GM21367 (cell line): ENCODE measurements around the gene SELENOS.

Source experiments
- ATAC-seq: cut with Tn5 transposase; IDR thresholded peaks from one replicate; pipeline ENCODE4 v1.9.1; 2021; ENCODE audit not compliant: unreplicated experiment

Gene SELENOS, protein sequence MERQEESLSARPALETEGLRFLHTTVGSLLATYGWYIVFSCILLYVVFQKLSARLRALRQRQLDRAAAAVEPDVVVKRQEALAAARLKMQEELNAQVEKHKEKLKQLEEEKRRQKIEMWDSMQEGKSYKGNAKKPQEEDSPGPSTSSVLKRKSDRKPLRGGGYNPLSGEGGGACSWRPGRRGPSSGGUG

DNA sequence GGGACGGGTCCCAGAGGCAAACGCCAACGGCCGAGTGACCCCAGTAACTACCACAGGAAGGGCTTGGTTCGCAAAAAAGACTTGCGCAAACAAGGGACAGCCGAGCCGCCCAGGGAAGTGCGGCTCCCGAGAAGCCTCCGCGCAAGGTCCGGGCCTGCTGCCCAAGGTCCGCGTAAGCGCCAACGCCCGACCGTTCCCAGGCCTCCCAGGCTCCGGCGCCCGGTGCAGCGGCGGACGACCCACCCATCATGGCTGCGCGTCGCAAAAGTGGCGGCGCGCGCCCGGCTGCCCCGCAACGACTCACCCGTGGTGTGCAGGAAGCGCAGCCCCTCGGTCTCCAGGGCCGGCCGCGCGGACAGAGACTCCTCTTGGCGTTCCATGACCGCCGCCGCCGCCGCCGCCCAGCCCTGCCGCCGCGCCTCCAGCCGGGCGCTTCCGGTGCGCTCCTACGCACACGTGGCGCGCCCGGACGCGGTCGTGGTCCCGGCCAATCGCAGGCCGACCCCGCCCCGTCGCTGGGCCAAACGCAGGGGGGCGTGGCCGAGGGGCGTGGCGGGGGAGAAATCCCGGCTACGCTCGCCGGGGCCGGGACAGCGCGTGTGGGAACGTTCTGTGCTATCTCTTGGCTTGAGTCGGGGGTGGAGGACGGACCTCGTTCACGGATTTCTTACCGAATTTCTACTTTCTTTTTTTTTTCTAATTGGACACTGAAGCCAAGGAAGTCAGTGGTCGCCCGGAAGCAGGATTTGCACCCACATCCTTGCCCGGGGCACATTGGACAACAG, at the start of gene SELENOS:
SELENOS (minus strand) TSS at position 448 of the 785 bp plus-strand sequence; CDS start at position 380, 68 bp downstream.
- ATAC-seq = peak; percentile 83

DNA sequence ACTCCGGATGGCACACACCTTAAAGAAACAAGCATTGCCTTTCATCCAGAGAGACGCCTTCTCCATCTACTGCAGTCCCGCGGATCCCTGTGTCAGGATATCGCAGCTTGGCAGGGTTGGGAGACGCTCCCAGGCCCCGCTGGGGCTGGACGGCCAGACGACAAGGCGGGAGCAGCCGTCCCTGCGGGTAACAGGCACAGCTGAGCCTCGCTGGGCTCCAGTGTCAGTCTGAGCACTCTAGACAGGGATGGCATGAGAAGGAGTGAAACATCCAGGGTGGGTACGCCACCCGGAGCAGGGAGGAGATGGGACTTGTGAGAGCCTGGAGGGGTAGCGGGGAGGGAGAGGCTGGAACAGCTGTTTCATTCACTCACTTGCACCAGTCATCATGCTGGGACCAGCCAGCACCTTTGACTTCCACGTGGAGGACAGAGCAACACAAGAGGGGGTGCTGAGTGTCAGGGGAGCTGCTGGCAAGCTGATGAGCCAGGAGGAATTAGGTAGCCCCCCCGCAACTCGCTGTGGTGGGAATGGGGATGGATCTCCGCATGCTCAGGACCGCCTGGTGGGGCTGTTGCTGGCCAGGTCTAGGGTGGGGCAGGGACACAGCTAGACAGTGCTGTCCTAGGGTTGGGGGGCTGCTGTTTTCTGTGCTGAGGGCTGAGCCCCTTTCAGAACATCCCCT, 49.3 kb upstream of the SELENOS start:
- ATAC-seq = no peak

DNA sequence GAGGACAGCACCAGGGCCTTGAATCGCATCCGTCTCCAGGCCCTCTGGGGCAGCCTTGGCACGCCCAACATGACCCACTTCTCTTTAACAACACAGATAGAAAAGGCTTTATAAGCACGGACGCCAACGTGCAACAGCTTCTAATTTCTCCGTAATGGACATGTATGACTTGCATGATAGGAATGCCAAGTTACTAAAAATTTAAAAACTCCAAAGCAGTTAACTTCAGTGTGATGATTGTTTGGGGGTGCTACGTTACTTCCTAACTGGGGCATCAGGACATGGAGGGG, 48.7 kb upstream of the SELENOS start:
- no peak for ATAC-seq

DNA sequence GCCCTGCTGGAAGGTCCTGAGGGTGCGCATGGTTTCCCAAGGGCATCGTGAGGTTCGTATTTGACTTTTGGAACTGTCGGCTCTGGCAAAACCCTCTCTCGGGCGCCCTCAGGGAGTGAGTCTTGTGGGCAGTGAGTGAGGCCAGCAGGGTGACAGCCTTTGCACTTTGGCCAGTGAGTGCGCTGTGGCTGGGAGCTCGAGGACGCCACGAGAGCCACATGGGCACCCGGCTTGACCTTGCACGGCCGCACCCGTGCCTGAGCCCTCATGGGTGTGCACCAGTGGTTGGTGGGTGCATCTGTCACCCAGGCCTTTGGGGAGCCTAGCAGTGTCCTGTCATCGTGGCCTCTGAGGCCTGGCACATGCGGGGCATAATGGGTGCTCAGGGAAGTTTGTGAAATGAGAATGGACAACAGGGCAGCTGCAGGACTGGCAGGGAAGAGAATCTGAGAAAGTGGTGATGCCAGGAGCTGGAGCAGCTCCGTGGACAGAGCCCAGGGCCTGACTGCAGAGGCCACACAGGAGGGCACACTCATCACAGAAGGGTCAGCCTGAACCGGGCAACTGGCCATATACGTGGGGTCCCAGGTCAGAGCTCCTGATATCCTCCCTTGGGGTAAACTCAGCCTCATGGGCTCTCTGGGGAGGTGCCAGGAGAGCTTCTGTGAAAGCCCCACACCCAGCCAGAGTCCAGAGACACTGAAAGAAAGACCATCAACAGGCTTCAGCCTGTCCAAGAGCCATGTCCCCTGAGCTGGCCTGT, 48.2 kb upstream of the SELENOS start:
- no peak for ATAC-seq

DNA sequence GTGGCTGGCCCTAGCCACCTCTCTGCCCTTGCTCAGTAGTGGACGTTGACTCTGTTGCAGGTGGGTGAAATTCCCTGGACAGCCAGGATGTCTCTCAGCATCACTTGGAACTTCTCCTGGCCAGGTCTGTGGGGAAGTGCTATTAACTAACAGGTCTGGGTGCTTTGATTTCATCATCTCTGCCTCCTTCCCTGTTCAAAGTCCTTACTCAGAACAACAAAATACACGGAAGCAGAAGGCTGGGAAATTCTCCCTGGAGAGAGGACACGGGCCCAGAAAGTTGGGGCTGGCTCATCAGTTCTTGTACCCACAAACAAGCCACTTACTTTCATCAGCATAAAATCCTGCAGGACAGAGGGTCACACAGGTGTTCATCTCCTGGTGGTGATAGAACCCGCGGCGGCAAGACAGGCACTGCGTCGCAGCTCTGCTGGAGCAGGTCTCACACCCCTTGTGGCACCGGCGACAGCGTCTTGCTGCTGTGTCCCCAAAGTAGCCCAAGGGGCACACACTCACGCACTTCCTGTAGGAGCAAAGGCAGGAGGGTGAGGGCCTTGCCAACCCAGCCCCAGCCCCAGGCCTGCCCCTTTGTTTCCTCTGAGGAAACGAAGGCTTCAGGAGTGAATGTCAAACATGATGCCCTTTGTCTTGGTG, 47.4 kb upstream of the SELENOS start:
- no peak for ATAC-seq

DNA sequence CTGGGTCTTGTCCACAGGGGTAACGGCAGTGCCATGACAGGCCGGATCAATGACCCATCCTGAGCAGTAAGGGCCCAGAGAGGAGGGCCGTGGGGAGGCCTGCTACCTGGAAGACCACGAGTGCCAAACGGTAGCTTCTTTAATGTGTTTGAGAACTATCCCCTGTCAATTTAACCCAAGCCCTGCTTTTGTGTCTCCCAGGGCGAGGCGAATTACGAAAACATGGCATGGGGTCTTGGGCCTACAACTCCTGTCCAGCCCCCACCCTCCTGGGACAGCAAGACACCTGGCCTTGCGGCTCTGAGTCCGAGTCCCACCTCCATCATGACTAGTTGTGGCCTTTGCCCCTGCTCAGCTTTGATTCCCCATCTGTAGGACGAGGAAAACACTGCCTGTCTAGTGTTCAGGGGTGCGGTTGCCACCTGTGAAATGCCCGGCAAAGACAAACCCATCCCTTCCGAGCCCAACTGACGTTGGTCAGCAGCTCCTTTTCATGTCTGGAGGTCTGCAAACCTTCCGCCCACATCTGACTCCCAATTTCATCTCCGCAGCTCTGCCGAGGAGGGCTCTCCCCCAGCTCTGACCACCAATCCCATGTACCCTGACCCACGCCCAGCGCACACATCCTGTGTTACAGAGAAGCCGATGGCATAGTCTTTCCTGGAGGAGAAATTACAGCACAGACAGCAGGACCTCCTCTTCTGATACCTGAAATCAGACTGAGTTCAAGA, 46.7 kb upstream of the SELENOS start:
- ATAC-seq = no peak

DNA sequence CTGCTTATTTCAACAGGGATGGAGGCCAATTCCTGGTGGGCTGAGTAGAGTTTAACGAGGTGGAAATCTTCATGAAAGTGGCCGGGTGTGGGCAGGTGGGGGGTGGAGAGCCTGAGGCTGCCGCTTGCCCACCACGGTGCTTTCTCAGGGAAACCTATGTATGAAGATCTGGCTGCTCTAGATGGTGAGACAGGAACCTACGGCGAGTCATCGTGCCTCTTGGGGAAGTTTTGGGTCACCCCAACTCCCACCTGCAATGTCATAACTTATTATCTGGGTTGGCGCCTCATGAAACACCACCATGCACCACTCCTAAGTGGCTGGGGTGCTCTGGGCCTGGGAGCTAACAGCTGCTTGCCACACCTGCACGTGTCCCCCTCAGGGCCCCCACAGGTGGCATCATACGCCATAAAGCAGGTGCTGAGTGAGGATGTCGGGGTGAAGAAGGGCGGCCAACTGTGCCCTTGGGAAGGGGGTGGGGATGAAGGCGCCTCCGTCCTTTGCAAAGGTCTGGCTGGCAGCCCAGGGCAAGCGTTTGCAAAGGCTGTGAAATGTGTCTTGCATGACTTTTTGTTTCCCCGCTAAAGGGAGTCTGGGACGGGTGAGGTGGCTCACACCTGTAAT, 45.7 kb upstream of the SELENOS start:
- ATAC-seq = no peak

DNA sequence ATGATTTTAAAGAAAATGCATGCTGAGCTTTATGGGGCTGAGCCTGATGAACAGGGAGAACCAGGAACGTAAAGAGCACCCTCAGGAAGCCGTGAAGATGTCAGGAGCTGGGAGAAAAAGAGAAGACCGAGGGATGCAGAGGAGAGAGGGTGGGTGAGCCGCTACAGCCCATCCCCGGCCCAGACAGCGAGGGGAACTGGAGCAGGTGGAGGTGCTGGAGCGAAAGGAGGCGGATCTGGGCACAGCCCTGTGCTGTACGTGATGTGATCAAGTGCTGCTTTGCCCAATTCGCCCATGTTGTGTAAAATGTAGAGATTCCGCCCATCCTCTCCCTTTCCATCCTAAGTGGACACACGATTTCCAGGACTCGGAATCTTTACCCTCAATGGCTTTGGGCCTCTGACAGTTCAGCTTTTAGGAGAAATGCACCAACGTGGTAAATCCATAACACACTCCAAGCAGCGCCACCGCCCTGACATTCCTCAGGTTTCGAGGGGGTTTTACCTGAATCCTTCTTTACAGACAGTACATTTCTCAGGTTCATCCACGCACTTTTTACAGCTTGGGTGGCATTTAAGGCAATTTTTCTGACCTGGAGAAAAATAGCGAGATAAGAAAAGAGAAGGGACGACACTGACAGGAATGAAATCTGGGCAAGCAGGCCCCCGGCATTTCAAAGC, 44.9 kb upstream of the SELENOS start:
- ATAC-seq = no peak

DNA sequence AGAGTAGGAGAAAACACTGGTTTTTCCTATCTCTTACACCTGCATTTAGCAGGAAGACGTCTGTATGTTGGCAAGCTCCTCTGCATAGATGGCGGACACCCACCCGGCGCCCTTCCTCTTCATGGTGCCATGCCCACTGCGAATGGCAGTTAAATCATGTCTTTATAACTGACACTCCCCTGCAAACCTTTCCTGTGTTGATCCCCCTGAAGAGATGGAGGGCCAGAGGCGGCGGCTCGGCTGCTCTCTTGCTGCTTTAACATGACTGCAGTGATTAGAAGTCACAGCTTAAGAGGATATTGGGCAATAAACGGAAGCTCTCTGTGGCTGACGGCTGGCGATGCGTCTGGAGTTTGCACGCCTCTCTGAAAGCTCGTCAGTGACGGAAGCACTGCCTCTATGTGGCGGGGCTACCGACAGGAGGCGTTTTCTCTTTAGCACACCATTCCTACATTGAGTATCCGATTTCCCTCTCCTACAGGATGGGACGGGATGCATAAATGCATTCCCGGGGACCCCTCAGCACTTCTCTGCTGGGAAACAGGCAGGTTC, 43.3 kb upstream of the SELENOS start:
- ATAC-seq = peak; percentile 76

DNA sequence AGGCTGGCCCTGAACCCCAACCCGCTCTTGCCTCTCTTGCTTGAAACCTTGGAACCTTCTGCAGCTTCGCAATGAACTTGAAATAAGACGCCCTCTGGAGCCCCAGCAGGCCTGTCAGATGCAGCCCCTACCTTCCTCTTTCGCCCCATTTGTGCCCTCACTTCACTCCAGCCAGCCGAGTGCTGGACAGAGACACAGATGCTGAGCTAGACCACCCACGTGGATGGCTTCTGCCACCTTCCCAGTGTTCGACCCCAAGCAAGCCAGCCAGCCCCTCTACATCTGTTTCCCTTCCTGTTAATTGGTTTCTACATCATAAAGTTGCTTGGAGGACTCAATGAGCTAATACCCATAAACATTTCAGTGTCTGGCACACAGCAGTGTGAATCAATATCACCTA, 41.6 kb upstream of the SELENOS start:
- ATAC-seq = no peak

DNA sequence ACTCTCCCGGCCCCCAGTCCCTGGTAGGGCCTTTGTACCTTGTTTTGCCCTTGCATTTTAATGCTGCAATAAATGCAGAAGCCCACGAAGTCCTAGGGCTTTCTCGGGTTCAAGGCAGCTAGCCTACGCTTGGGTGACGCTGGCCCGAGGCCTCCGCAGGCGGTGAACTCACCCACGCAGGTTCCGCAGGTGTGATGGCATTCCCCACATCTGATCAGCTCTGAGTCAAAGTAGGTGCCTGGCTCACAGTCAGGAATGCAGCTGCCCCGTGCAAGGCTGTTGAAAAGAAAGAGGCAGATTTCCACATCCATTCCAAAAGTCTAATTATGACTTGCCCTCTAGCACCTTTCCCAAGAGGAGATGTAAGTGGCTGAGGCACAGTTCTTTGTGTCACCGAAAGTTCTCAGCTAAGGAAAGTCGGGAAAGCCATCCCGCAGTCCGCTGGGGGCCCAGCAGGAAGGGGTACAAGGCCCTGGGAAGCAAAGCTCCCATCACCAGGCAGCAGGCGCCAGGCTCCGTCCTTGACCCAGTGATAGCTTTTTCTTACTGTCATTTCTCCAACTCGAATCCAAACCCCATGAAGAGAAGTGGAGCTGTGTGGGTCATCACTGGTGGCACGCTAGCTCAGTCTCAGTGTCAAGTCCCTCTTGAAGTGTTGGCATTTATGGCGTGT, 41.0 kb upstream of the SELENOS start:
- ATAC-seq = no peak

DNA sequence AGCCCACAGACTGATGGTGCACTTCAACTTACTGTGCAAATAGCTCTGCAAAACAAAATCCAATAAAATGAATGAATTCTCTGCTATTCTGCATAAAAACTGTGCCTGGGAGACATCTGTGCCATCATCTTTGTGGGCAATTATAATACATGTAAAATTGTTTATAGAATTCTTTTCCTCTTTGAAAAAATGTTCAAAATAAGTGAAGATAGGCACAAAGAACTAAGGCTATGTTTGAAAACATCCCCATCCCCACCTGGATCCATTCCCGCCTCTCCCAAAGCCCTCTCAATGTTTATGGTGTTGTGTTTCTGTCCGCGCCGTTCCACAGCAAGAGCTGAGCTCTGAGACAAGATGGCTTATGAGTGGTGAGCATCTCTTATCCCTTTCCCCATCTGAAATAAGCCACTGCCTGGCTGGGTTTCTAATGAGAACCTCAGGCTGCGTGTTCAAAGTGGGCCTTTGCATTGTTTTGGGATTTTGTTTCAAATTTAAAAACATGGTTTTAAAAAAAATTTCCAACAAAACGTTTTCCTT, 40.1 kb upstream of the SELENOS start:
- ATAC-seq = no peak

DNA sequence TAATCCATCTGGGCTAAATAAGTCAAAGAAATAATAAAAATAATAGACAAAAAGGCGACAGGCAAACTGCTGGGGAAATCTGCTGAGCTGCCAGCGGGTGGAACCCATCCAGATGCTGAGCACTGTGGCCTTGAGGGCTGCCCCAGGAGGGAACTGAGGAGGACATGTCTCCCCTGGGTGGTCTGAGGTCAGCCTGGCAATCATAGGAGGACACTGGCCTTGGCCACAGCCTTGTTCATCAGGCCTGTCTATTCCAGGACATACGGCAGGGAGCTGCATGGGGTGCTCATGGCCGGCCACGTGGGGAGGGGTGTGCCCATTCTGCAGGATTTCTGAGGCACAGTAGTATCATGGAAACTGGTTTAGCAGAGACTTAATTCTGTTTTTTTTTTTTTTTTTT, 39.2 kb upstream of the SELENOS start:
- no peak for ATAC-seq

DNA sequence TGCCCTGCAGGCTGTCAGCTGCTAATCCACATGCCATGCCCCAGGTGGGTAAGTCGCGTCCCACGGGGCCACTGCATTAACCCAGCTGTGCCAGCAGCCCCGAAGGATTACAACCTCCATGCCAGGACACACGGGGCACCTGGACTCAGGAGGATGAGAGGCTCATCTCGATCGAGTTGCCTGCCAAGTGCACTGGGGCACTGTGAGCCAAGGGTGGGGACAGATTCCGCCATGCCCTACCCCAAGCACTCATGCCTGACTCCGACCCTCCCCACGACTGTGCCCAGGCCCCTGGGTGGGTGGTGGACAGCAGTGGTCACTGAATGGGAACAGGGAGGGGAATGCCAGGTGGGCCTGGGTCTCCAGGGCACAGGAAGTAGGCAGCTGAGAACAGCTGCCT, 38.5 kb upstream of the SELENOS start:
- ATAC-seq = no peak

DNA sequence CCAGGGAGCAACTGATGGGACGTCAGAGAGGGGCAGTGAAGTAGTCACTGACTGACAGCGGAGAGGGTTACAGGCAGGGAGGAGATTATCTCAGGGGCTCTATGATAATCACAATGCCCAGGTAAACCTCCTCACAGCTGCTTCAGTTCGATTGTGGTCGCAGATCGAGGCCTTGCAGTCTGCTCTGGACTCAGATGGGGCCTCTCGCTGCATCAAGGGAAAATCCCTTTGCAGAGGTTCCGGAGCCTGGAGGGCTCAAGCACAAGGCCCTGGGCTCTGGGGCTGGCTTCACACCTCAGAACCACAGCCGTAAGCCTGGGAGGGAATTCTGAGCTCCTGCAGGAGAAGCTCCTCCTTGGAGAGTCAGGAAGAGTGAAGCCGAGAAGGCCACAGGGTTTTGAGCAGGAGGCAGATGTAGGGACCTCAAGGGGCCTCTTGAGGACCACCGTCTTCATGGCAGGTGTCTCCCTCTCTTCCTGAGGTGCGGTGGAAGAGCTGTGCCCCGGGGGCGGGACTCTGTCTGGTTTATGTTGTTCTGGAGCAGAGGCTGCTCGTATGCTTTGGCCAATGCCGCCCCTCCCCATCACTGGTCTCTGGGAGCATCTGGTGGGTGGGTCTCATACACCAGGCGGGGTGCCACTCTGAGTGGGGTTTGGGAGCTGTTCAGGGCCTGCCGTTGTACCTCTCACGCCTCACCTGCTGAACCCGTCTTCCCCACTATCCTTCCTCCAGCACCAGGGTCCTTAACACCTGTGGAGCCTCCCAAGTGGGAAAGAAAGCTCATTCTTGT, 37.2 kb upstream of the SELENOS start:
- ATAC-seq = no peak

DNA sequence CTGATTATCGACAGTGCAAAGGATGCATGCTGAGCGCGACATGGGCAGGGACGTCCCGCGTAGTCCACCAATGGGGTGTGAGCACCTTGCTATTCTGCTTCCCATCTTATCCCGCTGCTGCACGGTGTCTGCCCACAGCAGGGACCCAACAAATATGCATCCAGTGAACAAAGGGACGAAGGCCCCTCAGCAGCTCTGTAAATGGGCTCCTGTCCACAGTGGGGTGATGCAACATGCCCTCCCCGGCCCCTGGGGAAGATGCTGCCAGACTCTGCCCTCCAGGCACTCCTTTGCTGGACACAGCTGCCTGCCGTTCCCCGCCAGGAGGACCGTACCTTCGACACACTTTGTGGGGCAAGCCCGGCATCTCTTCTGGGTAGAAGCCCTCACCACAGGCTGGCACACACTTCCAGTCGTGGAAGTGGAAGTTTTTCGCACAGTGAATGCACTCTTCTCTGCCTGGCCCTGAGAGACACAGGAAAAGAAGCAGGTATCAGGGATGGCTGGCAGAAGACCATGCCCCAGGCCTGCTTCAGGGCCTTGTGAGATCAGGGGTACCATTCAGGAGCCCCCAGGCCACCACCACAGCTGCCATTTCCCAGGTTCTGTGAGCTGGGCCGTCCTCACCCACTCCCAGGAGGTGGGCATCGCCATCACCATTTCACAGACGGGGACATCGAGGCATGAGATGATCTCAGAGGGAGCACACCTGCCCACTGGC, 35.9 kb upstream of the SELENOS start:
- ATAC-seq = no peak

DNA sequence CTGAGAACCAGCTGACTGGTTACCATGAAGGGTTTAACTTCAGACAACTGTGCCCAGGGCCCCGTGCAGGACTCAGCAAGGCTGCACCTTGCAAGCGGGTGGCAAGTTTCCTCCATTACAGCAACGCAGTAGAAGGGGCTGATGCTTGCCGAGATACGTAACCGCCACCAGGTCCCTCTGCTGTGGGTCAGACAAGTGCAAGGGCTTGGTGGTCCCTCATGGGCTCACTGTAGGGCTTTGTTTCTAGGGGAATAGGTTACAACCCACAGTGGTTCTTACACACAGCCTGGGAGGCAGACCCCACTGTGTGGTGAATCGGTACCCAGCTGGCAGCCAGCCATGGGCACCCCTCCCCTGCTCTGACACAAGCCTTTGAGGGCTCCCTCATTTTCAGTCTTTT, 33.2 kb upstream of the SELENOS start:
- no peak for ATAC-seq
